Testis (tissue), 2 donors: Measurements from ENCODE around the gene CENPP.

Experiments
- CTCF ChIP-seq, 3 experiments: fragments of 450-650 bp in 2 of 3; fragments of 200-600 bp in 1 of 3; sonication (generic) in 1 of 3; IDR thresholded peaks; one replicate each; pipeline ENCODE4 v1.5.1; 2016 to 2019; ENCODE audit warnings: antibody characterized with exemption in 3 of 3, mild to moderate bottlenecking in 2 of 3, moderate library complexity in 1 of 3
- POLR2A ChIP-seq: fragments of 450-650 bp; IDR thresholded peaks from one replicate; pipeline ENCODE4 v1.6.1; 2017; ENCODE audit warnings: antibody characterized with exemption, mild to moderate bottlenecking, moderate library complexity

- TF ChIP-seq CTCF (IDR thresholded peaks at IDR 0.05): no peak
- no peak for TF ChIP-seq POLR2A
Observed at GRCh38 chr9:92377876-92378275, 52.1 kb downstream of the CENPP start.
